ENCODE results near the gene SPATA31E1. TPM values are rescaled to one million over a fixed set of nuclear protein-coding genes. Genes with fewer than 3 reads are reported as not detected.

SPATA31E1 gene
- total RNA-seq, 2 donors from 2014 or later, result not detected

- no peaks in the 10 kb centered on the region for H3K4me1 ChIP-seq
- no peak for DNase-seq (ENCODE audit: low spot score)
- H3K27ac ChIP-seq, result no peak overlapping the region
- peaks cover 0 to 6% of the 10 kb centered on the region in 2 donors for H3K9me3 ChIP-seq
- H3K4me3 ChIP-seq, result no peak overlapping the region
- TF ChIP-seq, protein P1, sequence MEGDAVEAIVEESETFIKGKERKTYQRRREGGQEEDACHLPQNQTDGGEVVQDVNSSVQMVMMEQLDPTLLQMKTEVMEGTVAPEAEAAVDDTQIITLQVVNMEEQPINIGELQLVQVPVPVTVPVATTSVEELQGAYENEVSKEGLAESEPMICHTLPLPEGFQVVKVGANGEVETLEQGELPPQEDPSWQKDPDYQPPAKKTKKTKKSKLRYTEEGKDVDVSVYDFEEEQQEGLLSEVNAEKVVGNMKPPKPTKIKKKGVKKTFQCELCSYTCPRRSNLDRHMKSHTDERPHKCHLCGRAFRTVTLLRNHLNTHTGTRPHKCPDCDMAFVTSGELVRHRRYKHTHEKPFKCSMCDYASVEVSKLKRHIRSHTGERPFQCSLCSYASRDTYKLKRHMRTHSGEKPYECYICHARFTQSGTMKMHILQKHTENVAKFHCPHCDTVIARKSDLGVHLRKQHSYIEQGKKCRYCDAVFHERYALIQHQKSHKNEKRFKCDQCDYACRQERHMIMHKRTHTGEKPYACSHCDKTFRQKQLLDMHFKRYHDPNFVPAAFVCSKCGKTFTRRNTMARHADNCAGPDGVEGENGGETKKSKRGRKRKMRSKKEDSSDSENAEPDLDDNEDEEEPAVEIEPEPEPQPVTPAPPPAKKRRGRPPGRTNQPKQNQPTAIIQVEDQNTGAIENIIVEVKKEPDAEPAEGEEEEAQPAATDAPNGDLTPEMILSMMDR (IDR thresholded peaks at IDR 0.05), result no peak
- H3K36me3 ChIP-seq, result no peaks in the 10 kb centered on the region
- H3K27me3 ChIP-seq, result no peaks in the 10 kb centered on the region
Observed at GRCh38 chr9:87859137-87859536, 23.5 kb upstream of the SPATA31E1 start.

DNA sequence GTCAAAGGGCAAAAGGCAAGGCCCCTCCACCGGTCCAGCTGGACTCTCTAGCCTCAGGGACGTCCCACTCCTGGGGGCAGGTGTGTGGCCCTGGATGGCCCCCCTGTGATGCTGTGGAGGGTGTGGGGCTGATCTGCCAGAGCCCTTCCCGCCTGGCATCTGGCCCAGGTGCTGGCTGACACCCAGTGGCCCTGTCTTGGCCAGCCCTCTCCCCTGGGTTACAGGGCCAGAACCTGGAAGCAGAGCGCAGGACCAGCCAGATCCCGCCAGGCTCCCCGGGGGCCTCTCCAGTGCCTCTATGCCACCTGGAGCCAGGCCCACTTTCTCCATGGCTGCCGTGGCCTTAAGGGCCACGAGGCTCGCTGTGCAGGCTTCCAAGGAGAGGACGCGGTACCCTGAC is 22.9 kb upstream of the SPATA31E1 start:
- Histone ChIP-seq H3K27ac (no peak overlapping the region), H3K9me3 (peaks cover 0 to 6% of the 10 kb centered on the region in 2 donors), H3K4me1 (no peaks in the 10 kb centered on the region), H3K27me3 (no peaks in the 10 kb centered on the region), H3K36me3 (no peaks in the 10 kb centered on the region), H3K4me3 (no peak overlapping the region)
- TF ChIP-seq, protein P1 (IDR thresholded peaks at IDR 0.05), result no peak
- DNase-seq (ENCODE audit: low spot score), result no peak

DNA sequence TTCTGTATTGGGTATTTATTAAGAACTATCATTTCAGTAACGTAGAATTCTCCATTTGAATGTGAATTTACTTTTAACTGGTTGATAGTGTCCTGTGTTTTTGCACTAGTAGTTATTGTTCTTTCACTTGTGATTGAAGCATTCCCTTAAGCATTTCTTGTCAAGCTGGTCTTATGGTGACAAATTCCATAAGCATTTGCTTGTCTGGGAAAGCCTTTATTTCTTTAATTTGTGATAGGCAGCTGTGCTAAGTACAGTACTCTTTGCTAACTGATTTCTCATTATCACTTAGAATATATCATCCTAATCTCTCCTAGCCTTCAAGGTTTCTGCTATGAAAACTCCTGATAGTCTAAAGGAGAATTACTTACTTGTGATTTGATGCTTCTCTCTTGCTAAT is 21.3 kb upstream of the SPATA31E1 start:
- H3K4me1 ChIP-seq, result no peaks in the 10 kb centered on the region
- H3K4me3 ChIP-seq, result no peak overlapping the region
- no peaks in the 10 kb centered on the region for H3K27me3 ChIP-seq
- TF ChIP-seq, protein P1 (IDR thresholded peaks at IDR 0.05), result no peak
- no peak for DNase-seq (ENCODE audit: low spot score)
- H3K36me3 ChIP-seq, result no peaks in the 10 kb centered on the region
- peaks cover 0 to 6% of the 10 kb centered on the region in 2 donors for H3K9me3 ChIP-seq
- H3K27ac ChIP-seq, result no peak overlapping the region

- Histone ChIP-seq H3K27me3 (no peaks in the 10 kb centered on the region), H3K36me3 (no peaks in the 10 kb centered on the region), H3K4me3 (no peak overlapping the region), H3K4me1 (no peaks in the 10 kb centered on the region), H3K9me3 (peaks cover 0 to 6% of the 10 kb centered on the region in 2 donors), H3K27ac (no peak overlapping the region)
- DNase-seq (ENCODE audit: low spot score), result no peak
- TF ChIP-seq, protein P1 (IDR thresholded peaks at IDR 0.05), result no peak
Observed at GRCh38 chr9:87862536-87863268, 20.0 kb upstream of the SPATA31E1 start.

DNA sequence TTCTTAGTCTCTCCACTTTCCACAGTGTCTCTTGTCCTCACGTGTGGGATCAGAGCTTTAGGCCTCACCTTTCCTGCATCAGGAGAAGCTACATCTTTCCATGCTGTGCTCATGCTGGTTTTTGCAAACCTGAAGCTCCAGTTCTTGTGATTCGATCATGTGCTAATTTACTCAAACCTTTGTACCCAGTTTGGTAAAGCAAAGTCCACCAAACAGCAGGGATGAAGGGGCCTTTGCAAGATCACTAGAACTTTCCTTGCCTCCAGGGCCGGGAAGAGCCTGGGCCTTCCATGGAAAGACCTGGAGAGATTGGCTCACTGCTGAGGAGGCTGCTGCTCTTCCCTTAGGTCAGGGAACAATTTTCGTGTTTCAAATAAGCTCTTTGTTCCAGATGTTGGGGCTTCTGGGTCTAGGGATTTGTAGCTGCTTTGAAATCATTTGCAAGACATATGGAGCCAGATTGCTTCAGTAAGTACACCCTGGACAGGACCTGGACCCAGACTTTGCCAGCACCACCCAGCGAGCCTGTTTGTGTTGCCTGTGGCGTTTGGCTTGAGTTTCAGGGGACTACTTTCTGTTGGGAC is 18.7 kb upstream of the SPATA31E1 start:
- Histone ChIP-seq H3K9me3 (peaks cover 0 to 6% of the 10 kb centered on the region in 2 donors), H3K4me3 (no peak overlapping the region), H3K27me3 (no peaks in the 10 kb centered on the region), H3K4me1 (no peaks in the 10 kb centered on the region), H3K27ac (no peak overlapping the region), H3K36me3 (no peaks in the 10 kb centered on the region)
- DNase-seq (ENCODE audit: low spot score), result no peak
- TF ChIP-seq, protein P1 (IDR thresholded peaks at IDR 0.05), result no peak

Measured in right atrium auricular region (tissue), 2 donors.